ENCODE measurements around the gene IGFBP4.

DNA sequence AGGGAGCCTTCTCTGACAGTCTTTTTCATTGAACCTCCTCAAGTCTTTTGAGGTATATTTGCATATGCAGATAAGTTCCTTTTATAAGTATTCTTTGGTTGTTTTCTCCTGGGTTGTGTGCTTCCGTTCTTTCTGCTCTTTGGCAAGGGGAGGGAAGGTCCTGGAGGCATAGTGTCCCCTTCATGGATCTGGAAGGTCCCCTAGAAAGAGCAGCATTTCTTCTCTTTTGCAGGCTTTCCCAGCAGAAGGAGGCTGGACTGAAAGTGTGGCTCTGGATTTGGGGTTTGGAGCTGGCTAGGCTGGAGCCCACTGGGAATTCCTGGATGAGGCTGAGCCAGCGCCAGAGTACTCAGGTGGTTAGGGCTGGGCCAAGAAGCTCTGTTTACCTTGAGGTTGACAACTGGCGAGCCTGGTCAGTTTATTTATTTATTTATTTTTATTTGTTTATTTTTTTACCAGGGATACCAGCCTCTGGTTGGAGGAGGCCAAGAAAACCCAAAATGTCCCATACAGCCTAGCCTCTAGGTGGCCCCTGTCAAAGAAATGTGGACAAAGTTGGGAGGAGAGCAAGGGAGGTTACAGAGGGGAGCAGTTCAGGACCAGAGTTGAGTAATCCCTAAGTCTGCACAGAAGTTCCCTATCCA lies 20.1 kb upstream of the IGFBP4 start:
- TF ChIP-seq MXI1 (IDR thresholded peaks at IDR 0.05; ENCODE audit: borderline replicate concordance, low read depth, low read length) (no peak), POLR2A (IDR thresholded peaks at IDR 0.05; ENCODE audit: low read depth, low read length) (no peak), SMC3 (IDR thresholded peaks at IDR 0.05; ENCODE audit: low read depth, low read length) (no peak)
- TF ChIP-seq, protein P1, sequence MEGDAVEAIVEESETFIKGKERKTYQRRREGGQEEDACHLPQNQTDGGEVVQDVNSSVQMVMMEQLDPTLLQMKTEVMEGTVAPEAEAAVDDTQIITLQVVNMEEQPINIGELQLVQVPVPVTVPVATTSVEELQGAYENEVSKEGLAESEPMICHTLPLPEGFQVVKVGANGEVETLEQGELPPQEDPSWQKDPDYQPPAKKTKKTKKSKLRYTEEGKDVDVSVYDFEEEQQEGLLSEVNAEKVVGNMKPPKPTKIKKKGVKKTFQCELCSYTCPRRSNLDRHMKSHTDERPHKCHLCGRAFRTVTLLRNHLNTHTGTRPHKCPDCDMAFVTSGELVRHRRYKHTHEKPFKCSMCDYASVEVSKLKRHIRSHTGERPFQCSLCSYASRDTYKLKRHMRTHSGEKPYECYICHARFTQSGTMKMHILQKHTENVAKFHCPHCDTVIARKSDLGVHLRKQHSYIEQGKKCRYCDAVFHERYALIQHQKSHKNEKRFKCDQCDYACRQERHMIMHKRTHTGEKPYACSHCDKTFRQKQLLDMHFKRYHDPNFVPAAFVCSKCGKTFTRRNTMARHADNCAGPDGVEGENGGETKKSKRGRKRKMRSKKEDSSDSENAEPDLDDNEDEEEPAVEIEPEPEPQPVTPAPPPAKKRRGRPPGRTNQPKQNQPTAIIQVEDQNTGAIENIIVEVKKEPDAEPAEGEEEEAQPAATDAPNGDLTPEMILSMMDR (conservative IDR thresholded peaks at IDR 0.05; ENCODE audit: low read depth, low read length): no peak
